NOMO-1 treated with DMSO at 0.1 percent for 48 hours (cell line): ENCODE data around the gene PCDHGA10.
A peak's percentile ranks its signal among the peaks of the same experiment; 100 is the strongest.
"Not testable (repeated sequence)": the region's sequence is repeated elsewhere in the genome, so short reads cannot be mapped to it uniquely, and the experiment has no call there.

Experiments
- DNase-seq: peaks from one replicate; lab custom pipeline; 2025; ENCODE audit not compliant: unreplicated experiment; lab: John Stamatoyannopoulos, UW

PCDHGA10 gene

DNA sequence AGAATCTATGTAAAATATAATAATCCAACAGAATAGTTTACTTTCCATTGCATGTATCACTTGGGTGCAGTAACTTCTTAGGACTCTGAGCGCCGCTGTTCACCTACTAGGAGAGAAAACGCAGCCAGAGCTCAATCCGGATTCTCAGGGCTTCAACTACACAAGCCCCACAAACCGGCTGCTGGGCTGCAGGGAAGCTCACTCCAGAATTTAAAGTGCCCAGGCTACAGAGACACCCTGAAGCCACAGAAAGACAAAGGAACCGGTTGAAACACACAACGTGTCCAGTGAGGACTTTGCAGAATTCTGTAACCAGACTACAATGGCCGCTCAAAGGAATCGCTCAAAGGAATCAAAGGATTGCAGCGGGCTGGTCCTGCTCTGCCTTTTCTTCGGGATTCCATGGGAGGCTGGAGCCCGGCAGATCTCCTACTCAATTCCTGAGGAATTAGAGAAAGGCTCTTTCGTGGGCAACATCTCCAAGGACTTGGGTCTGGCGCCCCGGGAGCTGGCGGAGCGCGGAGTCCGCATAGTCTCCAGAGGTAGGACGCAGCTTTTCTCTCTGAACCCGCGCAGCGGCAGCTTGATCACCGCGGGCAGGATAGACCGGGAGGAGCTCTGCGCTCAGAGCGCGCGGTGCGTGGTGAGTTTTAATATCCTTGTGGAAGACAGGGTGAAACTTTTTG is at the start of gene PCDHGA10:
Gene PCDHGA10 (plus strand): TSS at position 134 of the 686 bp plus-strand sequence. CDS start 189 bp downstream, at position 323.
- peak; percentile 63 for DNase-seq

DNA sequence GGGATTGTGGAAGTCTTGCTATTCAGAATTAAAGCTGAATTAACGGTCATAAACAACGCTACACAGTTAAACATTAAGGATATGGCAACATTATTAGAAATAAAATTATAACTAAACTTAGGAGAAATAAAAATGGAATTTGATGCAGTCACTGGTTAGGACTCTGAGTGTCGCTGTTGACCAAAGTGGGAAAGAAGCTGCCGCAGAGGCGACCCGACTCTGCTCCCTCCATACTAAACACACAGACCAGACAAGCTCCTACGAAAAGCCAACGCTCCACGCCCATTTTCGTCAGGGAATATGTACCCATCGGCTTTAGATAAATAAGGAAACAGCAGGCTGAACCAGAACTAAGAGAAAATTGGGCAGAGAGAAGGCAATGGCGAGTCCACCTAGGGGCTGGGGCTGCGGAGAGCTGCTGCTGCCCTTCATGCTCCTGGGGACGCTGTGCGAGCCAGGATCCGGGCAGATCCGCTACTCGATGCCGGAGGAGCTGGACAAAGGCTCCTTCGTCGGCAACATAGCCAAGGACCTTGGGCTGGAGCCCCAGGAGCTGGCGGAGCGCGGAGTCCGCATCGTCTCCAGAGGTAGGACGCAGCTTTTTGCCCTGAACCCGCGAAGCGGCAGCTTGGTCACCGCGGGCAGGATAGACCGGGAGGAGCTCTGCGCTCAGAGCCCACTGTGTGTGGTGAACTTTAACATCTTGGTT is 48.7 kb upstream of the PCDHGA10 start, which contains the start of gene PCDHGA5:
Gene PCDHGA5 (plus strand): TSS at position 211 of the 709 bp plus-strand sequence. CDS start 169 bp downstream, at position 380.
- no peak for DNase-seq

DNA sequence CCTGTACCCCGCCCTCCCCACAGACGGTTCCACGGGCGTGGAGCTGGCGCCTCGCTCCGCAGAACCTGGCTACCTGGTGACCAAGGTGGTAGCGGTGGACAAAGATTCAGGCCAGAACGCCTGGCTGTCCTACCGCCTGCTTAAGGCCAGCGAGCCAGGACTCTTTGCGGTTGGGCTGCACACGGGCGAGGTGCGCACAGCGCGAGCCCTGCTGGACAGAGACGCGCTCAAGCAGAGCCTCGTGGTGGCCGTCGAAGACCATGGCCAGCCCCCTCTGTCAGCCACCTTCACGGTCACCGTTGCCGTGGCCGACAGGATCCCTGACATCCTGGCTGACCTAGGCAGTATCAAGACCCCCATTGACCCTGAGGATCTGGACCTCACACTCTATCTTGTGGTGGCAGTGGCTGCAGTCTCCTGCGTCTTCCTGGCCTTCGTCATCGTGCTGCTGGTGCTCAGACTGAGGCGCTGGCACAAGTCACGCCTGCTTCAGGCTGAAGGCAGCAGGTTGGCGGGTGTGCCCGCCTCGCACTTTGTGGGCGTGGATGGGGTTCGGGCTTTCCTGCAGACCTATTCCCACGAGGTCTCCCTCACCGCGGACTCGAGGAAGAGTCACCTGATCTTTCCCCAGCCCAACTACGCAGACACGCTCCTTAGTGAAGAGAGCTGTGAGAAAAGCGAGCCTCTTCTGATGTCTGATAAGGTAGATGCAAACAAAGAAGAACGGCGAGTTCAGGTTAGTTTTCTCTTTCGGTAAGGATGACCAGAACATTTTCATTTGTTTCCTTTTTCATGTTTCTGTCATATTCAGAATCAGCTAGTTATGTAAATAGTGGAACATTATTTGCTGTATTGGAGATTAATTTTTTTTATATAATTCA is 46.5 kb upstream of the PCDHGA10 start:
- no peak for DNase-seq

DNA sequence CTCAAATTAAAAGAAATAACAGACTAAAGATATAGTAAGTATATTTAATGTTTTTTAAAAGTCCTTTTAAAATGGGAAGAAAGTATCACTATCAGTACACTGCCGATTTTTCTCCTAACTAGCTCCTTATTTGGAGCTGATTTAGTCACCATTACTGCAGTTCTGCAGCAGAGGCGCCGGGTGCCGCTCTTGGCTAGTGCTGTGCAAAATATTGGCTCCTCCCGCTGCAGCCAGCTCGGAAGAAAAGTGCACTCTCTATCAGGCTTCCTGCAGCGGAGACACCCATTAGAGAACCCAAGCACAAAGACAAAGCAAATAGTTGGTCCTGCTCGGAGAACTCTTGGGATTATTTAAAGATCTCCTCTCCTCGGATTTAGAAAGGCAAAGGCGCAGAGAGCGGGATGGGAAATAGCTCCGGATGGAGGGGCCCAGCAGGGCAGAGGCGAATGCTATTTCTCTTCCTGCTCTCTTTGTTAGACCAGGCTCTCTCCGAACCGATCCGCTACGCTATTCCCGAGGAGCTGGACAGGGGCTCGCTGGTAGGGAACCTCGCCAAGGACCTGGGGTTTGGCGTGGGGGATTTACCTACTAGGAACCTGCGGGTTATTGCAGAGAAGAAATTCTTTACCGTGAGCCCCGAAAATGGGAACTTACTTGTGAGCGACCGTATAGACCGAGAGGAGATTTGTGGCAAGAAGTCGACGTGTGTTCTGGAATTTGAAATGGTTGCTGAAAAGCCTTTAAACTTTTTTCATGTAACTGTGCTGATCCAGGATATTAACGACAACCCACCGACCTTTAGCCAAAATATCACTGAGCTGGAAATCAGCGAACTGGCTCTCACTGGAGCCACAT is 42.6 kb upstream of the PCDHGA10 start, which contains the start of gene PCDHGB3:
Gene PCDHGB3 (plus strand): TSS at position 249 of the 855 bp plus-strand sequence. CDS start 153 bp downstream, at position 402.
- peak; percentile 47 for DNase-seq

DNA sequence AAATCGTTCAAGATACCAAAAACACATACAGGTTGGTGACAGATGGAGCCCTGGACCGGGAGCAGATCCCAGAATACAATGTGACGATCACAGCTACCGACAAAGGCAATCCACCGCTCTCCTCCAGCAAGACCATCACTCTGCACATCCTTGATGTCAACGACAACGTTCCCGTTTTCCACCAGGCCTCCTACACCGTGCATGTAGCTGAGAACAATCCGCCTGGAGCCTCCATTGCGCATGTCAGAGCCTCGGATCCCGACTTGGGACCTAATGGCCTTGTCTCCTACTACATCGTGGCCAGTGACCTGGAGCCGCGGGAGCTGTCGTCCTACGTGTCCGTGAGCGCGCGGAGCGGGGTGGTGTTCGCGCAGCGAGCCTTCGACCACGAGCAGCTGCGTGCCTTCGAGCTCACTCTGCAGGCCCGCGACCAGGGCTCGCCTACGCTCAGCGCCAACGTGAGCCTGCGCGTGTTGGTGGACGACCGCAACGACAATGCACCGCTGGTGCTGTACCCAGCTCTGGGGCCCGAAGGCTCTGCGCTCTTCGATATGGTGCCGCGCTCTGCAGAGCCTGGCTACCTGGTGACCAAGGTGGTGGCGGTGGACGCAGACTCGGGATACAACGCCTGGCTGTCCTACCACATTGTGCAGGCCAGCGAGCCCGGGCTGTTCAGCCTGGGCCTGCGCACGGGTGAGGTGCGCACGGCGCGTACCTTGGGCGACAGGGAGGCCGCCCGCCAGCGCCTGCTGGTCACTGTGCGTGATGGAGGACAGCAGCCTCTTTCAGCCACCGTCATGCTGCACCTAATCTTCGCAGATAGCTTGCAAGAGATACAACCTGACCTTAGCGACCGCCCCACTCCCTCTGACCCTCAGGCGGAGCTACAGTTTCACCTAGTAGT is 41.0 kb upstream of the PCDHGA10 start:
- no peak for DNase-seq

DNA sequence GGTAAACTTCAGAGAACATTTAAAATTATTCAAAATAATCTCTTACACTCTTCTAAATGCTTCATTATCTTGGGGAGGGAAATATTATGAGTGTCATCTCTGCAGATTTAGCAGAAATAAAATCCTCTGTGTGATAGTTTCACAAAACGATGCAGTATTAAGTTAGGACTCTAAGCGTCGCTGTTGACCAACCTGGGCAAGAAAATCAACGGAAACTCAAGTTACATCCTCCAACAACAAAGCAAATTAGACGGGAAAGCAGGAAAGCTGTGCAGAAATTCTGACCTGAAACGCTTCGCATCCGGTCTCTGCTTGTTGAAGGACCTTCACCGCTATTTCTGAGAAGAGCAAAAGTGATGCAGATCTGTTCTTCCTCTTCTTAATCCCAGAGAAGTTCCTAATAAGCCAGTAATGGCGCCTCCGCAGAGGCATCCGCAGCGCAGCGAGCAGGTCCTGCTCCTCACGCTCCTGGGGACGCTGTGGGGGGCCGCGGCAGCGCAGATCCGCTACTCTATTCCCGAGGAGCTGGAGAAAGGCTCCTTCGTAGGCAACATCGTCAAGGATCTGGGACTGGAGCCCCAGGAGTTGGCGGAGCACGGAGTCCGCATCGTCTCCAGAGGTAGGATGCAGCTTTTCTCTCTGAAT is 39.0 kb upstream of the PCDHGA10 start, which contains the start of gene PCDHGA6:
Gene PCDHGA6 (plus strand): TSS at position 219 of the 645 bp plus-strand sequence. CDS start 193 bp downstream, at position 412.
- DNase-seq: no peak

DNA sequence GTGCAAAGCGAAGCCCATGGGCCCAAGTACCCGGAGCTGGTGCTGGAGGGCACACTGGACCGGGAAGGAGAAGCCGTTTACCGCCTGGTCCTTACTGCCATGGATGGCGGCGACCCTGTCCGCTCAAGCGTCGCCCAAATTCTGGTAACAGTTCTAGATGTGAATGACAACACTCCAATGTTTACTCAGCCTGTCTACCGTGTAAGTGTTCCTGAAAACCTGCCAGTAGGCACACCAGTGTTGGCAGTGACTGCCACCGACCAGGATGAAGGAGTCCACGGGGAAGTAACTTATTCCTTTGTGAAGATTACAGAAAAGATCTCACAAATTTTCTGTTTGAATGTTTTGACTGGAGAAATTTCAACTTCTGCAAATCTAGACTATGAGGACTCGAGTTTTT is 38.2 kb upstream of the PCDHGA10 start:
- DNase-seq: no peak

DNA sequence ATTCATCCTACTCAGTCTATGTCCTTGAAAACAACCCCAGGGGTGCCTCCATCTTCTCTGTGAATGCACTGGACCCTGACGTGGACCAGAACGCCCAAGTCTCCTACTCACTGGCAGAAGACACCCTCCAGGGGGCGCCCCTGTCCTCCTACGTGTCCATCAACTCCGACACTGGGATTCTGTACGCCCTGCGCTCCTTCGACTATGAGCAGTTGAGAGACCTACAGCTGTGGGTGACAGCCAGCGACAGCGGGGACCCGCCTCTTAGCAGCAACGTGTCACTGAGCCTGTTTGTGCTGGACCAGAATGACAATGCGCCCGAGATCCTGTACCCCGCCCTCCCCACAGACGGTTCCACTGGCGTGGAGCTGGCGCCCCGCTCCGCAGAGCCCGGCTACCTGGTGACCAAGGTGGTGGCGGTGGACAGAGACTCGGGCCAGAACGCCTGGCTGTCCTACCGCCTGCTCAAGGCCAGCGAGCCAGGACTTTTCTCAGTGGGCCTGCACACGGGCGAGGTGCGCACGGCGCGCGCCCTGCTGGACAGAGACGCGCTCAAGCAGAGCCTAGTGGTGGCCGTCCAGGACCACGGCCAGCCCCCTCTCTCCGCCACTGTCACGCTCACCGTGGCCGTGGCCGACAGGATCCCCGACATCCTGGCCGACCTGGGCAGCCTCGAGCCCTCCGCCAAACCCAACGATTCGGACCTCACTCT is 37.2 kb upstream of the PCDHGA10 start:
- DNase-seq: not testable (repeated sequence)

DNA sequence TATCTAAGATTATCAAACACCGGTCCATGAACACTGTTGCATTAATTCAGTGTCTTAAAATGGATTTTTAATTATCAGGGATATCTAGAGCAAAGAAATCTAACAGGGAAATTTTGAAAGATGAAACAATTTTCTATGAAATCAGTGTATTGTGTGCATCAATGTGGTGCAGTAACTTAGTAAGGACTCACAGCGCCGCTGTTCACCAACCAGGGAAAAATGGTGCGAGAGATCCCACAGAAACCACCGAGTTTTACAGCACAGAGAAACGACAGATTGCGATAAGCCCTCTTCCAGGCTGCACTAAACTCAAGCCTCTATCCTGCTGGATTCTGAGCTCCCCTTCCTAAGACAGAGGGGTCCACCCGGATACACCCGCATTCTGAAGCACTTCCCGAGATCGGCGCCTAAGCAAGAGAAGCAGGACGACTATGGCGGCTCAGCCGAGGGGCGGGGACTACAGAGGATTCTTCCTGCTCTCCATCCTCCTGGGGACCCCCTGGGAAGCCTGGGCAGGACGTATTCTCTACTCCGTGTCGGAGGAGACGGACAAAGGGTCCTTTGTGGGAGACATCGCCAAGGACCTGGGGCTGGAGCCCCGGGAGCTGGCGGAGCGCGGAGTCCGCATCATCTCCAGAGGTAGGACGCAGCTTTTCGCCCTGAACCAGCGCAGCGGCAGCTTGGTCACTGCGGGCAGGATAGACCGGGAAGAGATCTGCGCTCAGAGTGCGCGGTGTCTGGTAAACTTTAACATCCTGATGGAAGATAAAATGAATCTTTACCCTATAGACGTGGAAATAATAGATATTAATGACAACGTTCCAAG is 30.1 kb upstream of the PCDHGA10 start, which contains the start of gene PCDHGA7:
Gene PCDHGA7 (plus strand): TSS at position 274 of the 826 bp plus-strand sequence. CDS start 158 bp downstream, at position 432.
- no peak for DNase-seq

DNA sequence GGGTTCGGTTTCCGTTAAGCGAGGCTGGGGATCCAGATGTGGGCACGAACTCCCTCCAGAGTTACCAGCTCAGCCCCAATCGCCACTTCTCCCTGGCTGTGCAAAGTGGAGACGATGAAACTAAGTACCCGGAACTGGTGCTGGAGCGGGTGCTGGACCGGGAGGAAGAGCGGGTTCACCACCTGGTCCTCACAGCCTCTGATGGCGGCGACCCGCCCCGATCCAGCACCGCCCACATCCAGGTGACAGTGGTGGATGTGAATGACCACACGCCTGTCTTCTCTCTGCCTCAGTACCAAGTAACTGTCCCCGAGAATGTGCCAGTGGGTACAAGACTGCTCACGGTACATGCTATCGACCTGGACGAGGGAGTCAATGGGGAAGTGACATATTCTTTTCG is 29.4 kb upstream of the PCDHGA10 start:
- DNase-seq: no peak

DNA sequence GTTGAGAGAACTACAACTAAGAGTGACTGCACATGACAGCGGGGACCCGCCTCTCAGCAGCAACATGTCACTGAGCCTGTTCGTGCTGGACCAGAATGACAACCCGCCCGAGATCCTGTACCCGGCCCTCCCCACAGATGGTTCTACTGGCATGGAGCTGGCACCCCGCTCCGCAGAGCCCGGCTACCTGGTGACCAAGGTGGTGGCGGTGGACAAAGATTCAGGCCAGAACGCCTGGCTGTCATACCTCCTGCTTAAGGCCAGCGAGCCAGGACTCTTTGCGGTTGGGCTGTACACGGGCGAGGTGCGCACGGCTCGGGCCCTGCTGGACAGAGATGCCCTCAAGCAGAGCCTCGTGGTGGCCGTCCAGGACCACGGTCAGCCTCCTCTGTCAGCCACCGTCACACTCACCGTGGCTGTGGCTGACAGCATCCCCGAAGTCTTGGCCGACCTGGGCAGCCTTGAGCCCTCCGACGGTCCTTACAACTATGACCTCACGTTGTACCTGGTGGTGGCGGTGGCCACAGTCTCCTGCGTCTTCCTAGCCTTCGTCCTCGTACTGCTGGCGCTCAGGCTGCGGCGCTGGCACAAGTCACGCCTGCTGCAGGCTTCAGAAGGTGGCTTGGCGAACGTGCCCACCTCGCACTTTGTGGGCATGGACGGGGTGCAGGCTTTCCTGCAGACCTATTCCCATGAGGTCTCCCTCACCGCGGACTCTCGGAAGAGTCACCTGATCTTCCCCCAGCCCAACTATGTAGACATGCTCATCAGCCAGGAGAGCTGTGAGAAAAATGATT is 28.1 kb upstream of the PCDHGA10 start:
- DNase-seq: no peak

DNA sequence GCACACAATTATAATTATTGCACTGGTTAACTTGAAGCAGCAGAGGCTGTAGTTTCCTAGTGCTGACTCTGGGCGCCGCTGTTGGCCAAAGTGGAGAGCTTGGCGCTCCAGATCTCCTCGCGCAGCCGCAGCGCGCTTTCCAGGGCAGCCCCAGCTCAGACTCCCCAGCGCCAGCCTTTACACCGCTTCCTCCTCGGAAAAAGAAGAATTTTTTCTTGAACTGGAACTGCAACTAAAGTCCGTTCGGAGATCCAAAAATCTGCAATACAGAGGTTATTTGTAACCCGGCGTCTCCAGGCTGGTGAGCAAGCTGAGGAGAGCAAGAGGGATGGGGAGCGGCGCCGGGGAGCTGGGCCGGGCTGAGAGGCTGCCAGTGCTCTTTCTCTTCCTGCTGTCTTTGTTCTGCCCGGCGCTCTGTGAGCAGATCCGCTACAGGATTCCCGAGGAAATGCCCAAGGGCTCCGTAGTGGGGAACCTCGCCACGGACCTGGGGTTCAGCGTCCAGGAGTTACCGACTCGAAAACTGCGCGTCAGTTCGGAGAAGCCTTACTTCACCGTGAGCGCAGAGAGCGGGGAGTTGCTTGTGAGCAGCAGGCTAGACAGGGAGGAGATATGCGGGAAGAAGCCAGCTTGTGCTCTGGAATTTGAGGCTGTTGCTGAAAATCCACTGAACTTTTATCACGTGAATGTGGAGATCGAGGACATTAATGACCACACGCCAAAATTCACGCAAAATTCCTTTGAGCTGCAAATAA is 25.1 kb upstream of the PCDHGA10 start, which contains the start of gene PCDHGB4:
Gene PCDHGB4 (plus strand): TSS at position 142 of the 755 bp plus-strand sequence. CDS start 187 bp downstream, at position 329.
- DNase-seq: not testable (repeated sequence)

DNA sequence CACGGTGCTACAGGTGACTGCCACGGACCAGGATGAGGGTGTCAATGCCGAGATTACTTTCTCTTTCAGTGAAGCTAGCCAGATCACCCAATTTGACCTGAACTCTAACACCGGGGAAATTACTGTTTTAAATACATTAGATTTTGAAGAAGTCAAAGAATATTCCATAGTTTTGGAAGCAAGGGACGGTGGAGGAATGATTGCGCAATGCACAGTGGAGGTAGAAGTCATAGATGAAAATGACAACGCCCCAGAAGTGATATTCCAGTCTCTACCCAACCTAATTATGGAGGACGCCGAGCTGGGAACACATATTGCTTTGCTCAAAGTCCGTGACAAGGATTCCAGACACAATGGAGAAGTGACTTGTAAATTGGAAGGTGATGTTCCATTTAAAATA is 24.1 kb upstream of the PCDHGA10 start:
- no peak for DNase-seq

DNA sequence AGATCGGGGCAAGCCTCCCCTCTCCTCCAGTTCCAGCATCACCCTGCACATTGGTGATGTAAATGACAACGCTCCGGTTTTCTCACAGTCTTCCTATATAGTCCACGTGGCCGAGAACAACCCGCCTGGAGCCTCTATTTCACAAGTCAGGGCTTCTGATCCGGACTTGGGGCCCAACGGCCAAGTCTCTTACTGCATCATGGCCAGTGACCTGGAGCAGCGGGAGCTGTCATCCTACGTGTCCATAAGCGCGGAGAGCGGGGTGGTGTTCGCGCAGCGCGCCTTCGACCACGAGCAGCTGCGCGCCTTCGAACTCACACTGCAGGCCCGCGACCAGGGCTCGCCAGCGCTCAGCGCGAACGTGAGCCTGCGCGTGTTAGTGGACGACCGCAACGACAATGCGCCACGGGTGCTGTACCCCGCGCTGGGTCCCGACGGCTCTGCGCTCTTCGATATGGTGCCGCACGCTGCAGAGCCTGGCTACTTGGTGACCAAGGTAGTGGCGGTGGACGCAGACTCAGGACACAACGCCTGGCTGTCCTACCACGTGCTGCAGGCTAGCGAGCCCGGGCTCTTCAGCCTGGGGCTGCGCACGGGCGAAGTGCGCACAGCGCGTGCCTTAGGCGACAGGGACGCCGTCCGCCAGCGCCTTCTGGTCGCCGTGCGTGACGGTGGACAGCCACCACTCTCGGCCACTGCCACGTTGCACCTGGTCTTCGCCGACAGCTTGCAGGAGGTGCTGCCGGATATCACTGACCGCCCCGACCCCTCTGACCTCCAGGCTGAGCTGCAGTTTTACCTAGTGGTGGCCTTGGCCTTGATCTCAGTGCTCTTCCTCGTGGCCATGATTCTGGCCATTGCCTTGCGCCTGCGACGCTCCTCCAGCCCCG is 23.4 kb upstream of the PCDHGA10 start:
- no peak for DNase-seq
